Activated T-helper 1 cell treated with anti-CD3 and anti-CD28 coated beads, Interleukin-12 subunit alpha, Interleukin-12 subunit beta, Interleukin-2, Interleukin-4 antibody, amounts not matched to agents 30 ng/mL and 10 ng/mL and 1 ng/mL, durations not matched to agents 14 hours and 24 hours and 36 hours (primary cell): Measurements from ENCODE around the gene BLID. TPM values are rescaled to one million over a fixed set of nuclear protein-coding genes. Genes with fewer than 3 reads are reported as not detected.

Source experiments
- DNase-seq: peaks from one replicate; pipeline ENCODE4 v3.0.0; 2021; ENCODE audit warnings: low spot score
- H3K27ac Mint-ChIP-seq: one replicate; pipeline ENCODE4 v1.8.0; 2021; ENCODE audit warnings: mild to moderate bottlenecking, mixed read lengths
- H3K27me3 Mint-ChIP-seq: one replicate; pipeline ENCODE4 v1.8.0; 2022; ENCODE audit warnings: mild to moderate bottlenecking, moderate library complexity, mixed read lengths; ENCODE audit not compliant: insufficient read depth
- H3K36me3 Mint-ChIP-seq: one replicate; pipeline ENCODE4 v1.8.0; 2021; ENCODE audit warnings: low read depth, mixed read lengths
- H3K4me1 Mint-ChIP-seq: one replicate; pipeline ENCODE4 v1.8.0; 2021; ENCODE audit warnings: low read depth, mixed read lengths
- H3K4me3 Mint-ChIP-seq: one replicate; pipeline ENCODE4 v1.8.0; 2021; ENCODE audit warnings: mild to moderate bottlenecking, moderate library complexity, mixed read lengths
- H3K9me3 Mint-ChIP-seq: one replicate; pipeline ENCODE4 v1.8.0; 2021; ENCODE audit warnings: mixed read lengths
- intact Hi-C: fragments of 100-400 bp; cut with micrococcal nuclease; formaldehyde crosslinking; loops from one replicate; pipeline ENCODE4 v1.15.1; 2024
- total RNA-seq: library from RNA; stranded (reverse); gene quantifications from 2 replicates; pipeline ENCODE4 v1.2.3, GENCODE V29; 2022

BLID gene
- total RNA-seq, 1 donor from 2014 or later, result not detected

DNA sequence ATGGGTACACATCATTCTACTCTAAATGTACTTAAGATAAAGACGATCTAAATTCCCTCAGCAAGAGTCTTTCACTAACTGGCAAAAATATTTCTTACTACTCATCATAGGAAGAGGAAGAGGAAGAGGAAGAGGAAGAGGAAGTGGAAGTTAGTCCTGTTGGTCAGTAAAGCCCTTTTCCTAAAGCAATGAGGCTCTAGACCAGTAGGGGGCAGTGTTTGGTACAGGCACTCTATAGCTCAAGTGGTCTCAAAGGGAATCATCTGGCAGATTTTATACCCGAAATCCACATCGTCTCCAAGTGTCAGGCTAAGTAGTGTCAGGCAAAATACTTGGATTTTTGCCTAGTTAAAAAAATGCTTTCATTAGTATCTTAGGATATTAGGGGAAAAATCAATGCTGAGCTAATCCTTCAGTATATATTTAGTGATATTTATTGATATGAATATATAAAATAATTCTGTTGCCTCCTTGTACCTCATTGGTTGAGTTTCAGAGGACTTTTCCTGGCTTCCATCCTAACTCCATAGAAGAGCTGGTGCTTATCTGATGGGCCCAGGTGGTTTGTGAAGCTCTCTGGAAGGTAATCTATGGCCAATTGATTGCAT lies 7.7 kb downstream of the BLID start:
- Mint-ChIP-seq H3K36me3 (no peaks in the 10 kb centered on the region), H3K4me3 (no peak overlapping the region), H3K27ac (no peak overlapping the region), H3K9me3 (no peaks in the 10 kb centered on the region), H3K4me1 (no peaks in the 10 kb centered on the region), H3K27me3 (peaks cover 3% of the 10 kb centered on the region)
- no peak for DNase-seq
- intact Hi-C loops, result no loop called here

DNA sequence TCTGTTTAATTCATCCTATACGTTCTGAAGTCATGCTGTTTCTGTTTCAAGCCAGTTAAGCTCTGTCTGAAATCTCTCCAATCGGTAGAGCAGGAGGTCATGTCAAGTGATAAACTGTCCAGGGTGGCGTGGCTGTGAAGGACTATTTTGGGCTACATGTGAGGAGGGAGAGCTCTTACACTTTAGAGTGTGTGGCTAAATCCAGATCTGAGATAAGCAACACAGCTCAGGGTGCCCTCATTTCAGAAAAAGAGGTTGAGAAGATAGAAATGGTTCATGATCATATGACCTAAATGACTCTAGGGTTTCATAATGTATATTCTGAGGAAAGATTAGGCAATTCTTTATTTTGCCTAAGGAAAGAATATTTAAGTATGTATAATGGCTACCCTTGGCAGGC lies 8.4 kb downstream of the BLID start:
- no peak overlapping the region for H3K27ac Mint-ChIP-seq
- no peaks in the 10 kb centered on the region for H3K9me3 Mint-ChIP-seq
- H3K36me3 Mint-ChIP-seq, result no peaks in the 10 kb centered on the region
- no peaks in the 10 kb centered on the region for H3K4me1 Mint-ChIP-seq
- intact Hi-C loops, result no loop called here
- H3K27me3 Mint-ChIP-seq, result peaks cover 3% of the 10 kb centered on the region
- DNase-seq, result no peak
- H3K4me3 Mint-ChIP-seq, result no peak overlapping the region

DNA sequence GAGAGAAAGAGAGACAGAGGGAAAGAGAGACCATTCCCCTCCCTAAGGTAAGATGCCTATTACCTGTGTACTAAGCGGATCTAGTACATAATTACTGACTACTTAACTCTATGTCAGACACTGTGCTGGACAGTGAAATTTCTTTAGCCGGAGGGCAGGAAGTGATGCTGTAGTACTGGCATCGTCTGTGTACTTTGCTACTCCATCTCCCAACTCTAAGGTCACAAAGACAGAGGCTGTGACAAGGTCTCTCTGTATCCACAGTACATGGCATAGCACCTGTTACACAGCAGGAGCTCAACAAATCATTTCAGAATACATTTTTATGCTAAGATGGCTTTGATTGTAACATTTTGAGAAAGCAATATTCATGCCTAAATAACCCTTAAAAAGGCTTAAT lies 9.0 kb downstream of the BLID start:
- Mint-ChIP-seq H3K36me3 (no peaks in the 10 kb centered on the region), H3K27ac (no peak overlapping the region), H3K4me3 (no peak overlapping the region), H3K4me1 (no peaks in the 10 kb centered on the region), H3K27me3 (peaks cover 3% of the 10 kb centered on the region), H3K9me3 (no peaks in the 10 kb centered on the region)
- intact Hi-C loops, result no loop called here
- no peak for DNase-seq

DNA sequence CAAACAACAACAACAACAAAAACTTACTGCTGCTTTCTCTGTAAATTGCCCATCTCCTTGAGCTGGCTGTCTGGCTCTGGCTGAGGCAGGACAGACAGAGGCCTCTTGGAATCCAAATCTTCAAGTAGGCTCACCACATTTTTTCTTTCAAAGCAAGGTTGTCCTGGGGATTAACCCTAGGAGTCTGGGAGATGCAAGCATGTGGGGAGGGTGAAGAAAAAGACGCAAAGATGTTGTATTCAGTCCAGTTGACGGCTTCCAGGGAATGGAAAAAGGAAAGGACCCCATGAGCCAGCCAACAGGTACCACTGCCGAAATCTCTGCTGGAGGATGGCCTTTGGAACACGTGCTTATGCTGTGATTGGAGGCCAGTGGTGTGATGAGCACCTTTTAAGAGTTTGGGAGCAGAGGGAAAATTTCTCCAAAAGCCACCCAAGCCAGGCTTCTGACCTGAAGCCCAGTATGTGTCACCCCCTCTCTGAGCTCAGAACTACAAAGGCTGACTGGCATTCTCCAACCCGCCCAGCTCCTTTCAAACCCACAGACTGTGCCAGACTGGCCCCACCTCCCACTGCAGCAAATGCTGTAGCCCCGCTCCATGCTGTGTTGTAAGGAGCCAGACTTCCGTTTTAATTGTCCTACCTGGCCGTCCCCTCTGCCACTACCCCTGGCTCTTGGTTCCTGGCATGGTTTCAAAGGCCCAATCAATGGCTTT lies 10.8 kb downstream of the BLID start:
- no peaks in the 10 kb centered on the region for H3K4me1 Mint-ChIP-seq
- H3K36me3 Mint-ChIP-seq, result no peaks in the 10 kb centered on the region
- peaks cover 4% of the 10 kb centered on the region for H3K27me3 Mint-ChIP-seq
- no peak overlapping the region for H3K4me3 Mint-ChIP-seq
- H3K27ac Mint-ChIP-seq, result no peak overlapping the region
- DNase-seq, result no peak
- no peaks in the 10 kb centered on the region for H3K9me3 Mint-ChIP-seq
- intact Hi-C loops, result no loop called here

DNA sequence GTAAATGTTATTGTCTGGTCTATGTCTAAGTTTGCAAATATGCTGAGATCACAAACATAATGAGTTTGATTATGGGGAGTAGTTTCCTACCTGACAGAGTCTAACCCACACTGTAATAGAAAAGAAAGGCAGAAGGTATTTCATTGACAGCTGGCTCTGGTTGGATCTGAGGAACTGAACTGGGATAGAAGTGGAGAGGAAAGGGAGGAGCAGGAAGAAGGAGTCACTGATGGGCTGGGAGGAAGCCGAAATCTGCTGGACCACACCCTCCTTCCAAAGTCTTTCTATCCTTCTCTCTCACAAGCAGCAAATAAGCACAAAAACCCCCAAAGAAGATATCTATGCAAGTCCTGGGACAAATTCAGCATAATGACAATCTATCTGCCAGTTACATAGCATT lies 11.7 kb downstream of the BLID start:
- Mint-ChIP-seq H3K36me3 (no peaks in the 10 kb centered on the region), H3K4me3 (no peak overlapping the region), H3K27ac (no peak overlapping the region), H3K9me3 (no peaks in the 10 kb centered on the region), H3K27me3 (peaks cover 12% of the 10 kb centered on the region), H3K4me1 (no peaks in the 10 kb centered on the region)
- DNase-seq, result no peak
- intact Hi-C loops, result no loop called here

DNA sequence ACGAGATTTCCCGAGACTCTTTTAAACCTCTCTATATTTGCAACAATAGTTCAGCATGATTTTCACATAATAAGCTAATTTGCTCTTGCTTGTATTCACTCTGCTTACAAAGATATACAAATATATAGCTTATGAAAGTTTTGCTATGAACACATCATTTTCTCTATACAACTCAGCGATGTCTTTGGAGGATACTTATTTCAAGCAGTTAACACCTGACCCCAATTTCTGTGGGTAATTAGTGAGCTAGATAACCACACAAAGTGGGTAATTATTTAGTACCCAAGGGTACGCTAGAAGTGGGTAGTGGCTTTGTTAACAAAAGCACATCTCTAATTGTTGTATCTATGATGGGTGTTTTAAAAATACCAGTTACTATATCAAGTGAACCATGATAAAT lies 12.3 kb downstream of the BLID start:
- Mint-ChIP-seq H3K4me1 (no peaks in the 10 kb centered on the region), H3K27me3 (peaks cover 16% of the 10 kb centered on the region), H3K36me3 (no peaks in the 10 kb centered on the region), H3K27ac (no peak overlapping the region), H3K4me3 (no peak overlapping the region), H3K9me3 (no peaks in the 10 kb centered on the region)
- intact Hi-C loops, result no loop called here
- no peak for DNase-seq

DNA sequence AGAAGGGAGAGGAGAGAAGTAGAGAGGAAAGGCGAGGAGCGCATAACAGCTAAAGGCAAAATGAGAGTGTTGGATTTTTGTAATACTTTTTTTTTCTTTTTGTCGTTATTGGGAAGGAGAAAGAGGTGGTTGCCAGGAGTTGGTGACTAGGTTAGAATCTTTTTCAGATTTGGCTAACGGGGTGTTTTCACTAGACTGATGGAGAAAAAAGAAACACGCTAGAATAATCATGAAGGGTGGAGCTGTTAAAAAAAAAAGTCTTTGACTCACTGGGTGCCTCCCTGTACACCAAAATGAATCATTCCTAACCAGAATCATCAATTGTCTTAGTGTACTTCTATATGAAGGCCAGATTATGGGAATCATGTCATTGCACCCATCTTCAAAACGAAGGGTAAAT lies 12.7 kb downstream of the BLID start:
- H3K9me3 Mint-ChIP-seq, result no peaks in the 10 kb centered on the region
- intact Hi-C loops, result no loop called here
- H3K36me3 Mint-ChIP-seq, result no peaks in the 10 kb centered on the region
- no peaks in the 10 kb centered on the region for H3K4me1 Mint-ChIP-seq
- H3K27ac Mint-ChIP-seq, result no peak overlapping the region
- no peak overlapping the region for H3K4me3 Mint-ChIP-seq
- DNase-seq, result no peak
- H3K27me3 Mint-ChIP-seq, result peaks cover 16% of the 10 kb centered on the region

DNA sequence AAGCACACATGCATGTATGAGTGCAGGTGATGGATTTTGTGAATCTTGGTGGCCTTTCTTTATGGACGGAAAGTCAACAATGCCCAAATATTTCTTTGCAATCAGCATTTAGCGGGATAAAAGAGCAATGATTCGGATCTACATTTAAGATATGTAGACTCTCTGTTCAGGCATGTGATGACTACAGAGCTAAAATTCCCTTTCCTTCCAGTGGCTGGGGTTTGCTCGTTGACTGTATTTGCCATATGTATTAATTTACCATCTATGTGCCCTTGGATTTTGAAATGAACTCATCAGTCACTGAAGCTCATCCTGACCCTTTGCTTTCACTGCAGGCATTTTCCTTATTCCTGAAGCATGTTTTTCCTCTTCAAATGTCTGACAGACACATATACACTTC lies 13.6 kb downstream of the BLID start:
- Mint-ChIP-seq H3K36me3 (no peaks in the 10 kb centered on the region), H3K27me3 (peaks cover 20% of the 10 kb centered on the region), H3K27ac (no peak overlapping the region), H3K4me3 (no peak overlapping the region), H3K9me3 (no peaks in the 10 kb centered on the region), H3K4me1 (no peaks in the 10 kb centered on the region)
- intact Hi-C loops, result no loop called here
- DNase-seq, result no peak

DNA sequence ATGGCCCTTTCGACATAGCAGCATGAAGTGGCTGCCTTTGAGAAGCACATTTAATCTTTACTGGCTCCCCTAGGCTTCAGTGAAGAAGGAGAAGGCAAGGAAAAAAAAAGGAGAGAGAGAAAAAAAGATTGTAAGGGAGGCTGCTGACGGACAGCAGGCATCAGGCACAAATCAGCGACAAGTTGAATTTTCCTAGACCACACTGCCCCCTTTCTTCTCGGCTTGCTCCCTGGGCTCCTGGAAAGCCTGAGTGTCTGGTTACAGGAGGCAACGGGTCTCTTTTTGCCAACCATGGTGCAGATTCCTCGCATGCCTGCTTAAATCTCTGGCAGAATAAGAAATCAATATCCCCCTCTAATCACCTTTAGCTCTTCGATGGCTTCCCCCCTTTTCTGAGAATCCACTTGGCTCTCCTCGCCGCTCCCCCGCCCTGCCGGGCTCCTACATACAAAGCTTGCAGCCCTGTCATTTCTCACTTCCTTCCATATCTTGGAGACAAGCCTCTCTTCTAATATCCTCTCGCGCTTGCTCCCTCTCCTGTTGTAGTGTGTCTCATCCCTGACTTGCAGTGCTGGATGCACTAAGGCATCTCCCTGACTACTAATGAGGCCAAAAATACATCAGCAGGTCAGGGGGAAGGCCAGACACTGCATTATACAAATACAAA lies 14.3 kb downstream of the BLID start:
- intact Hi-C loops, result no loop called here
- H3K27ac Mint-ChIP-seq, result no peak overlapping the region
- no peaks in the 10 kb centered on the region for H3K9me3 Mint-ChIP-seq
- no peaks in the 10 kb centered on the region for H3K36me3 Mint-ChIP-seq
- no peak overlapping the region for H3K4me3 Mint-ChIP-seq
- H3K4me1 Mint-ChIP-seq, result no peaks in the 10 kb centered on the region
- DNase-seq, result no peak
- H3K27me3 Mint-ChIP-seq, result peaks cover 23% of the 10 kb centered on the region

DNA sequence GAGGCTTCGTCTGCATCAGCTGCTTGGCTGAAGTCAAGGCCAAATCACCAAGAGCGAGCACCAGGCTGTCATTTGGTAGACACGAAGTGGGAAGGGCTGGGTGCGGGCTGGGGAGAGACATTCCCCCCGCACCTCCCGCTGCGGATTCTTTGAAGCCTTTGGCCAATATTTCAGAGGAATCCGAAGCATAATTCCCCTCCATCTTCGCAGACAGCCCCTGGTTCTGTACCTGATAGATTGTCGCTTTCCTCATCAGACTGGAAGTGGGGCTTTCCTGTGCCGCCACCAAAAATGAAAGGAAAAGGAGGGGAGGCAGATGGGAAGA lies 15.3 kb downstream of the BLID start:
- intact Hi-C loops, result no loop called here
- H3K27ac Mint-ChIP-seq, result no peak overlapping the region
- no peaks in the 10 kb centered on the region for H3K4me1 Mint-ChIP-seq
- no peaks in the 10 kb centered on the region for H3K9me3 Mint-ChIP-seq
- no peaks in the 10 kb centered on the region for H3K36me3 Mint-ChIP-seq
- H3K27me3 Mint-ChIP-seq, result peaks cover 21% of the 10 kb centered on the region
- DNase-seq, result no peak
- no peak overlapping the region for H3K4me3 Mint-ChIP-seq

DNA sequence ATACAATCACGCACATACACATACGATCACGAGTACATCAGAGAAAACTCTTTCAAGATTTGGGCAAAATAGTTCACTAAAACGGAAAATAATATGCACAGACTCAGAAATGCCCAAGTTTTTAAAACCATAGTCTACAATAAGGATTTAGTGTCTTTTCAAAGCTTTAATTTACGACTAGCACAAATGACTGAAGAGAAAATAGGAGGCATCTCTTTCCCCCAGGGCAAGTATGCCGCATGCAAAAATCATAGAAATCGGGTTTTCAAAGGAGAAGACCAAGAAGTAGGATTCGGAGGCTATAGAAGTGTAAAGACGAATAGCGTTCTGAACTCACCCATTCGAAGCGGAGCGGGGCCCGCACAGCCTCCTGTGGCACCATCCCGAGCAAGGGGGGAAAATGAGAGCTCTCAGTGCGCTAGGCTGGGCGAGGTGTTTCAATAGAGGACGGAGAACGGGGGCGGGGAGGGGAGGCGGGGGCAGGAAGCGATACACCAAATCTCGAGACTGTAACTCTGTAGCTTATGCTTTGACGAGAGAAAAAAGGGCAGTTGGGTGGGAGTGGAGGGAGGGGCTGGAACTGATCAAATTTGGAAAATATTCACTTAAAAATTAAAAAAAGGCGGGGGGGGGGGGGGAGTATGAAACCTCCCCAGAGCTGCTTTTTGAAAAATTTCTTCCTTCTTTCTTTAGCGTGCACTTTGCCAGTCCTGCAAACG lies 15.8 kb downstream of the BLID start:
- no peak for DNase-seq
- Mint-ChIP-seq H3K4me1 (no peaks in the 10 kb centered on the region), H3K27ac (no peak overlapping the region), H3K4me3 (no peak overlapping the region), H3K9me3 (no peaks in the 10 kb centered on the region), H3K27me3 (peaks cover 20% of the 10 kb centered on the region), H3K36me3 (no peaks in the 10 kb centered on the region)
- intact Hi-C loops, result no loop called here

DNA sequence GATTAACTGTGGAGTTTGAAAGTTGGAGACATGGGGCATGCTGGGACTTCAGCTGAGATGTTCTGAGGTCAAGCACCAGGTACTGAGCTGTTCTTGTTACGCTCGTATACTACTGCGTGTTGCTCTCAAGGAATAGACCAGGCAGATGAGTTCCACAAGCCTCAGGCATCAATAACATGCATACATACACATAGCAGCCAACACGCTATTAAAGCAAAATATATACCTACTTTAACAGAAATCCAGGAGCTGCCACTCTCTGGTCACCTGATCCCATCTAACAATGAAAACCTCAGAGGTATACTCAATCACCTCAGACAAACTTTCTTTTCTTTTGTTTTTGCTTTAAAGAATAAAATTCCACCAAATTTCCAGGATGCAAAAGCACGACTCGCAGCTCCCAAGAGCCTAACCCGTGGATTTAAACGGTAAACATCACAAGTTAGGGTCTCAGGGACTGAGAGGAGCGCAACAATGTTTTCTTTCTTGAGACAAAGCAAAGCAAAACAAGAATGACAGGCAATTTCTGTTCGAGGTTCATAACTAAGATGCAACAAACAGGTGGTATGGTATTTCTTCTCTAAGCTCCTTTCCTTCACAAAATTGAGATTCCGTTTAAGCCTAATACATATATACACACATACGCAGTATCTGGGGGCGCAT lies 16.5 kb downstream of the BLID start:
- Mint-ChIP-seq H3K27me3 (peaks cover 20% of the 10 kb centered on the region), H3K4me3 (no peak overlapping the region), H3K27ac (no peak overlapping the region), H3K4me1 (no peaks in the 10 kb centered on the region), H3K36me3 (no peaks in the 10 kb centered on the region), H3K9me3 (no peaks in the 10 kb centered on the region)
- DNase-seq, result no peak
- intact Hi-C loops, result no loop called here
